Superior temporal gyrus (tissue), 1 donor: Measurements from ENCODE around the gene HSPA14.
"Not testable (repeated sequence)": the region's sequence is repeated elsewhere in the genome, so short reads cannot be mapped to it uniquely, and the experiment has no call there.

Experiments used
- DNase-seq: peaks from one replicate; pipeline ENCODE4 v3.0.0-alpha.2; 2016; ENCODE audit errors: extremely low spot score

Gene HSPA14

DNA sequence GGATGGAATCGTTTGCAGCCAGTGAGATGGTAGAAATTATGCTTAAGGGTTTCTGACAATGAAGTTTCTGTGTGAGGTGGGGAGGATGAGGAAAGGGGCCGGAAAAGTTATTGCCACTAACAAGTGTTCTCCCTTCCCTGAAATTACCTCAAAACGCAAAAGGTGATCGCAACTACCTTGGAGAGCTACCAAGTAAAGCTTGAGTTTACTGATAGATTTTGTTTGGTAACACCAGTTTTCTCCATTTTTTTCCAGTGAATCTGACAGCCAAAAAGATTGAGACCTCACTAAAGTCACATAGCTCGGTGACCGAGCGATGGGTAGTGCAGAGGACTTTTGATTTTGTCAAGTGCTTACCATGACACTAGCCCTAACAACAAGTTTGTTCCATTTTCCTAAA is 42.1 kb downstream of the HSPA14 start:
- DNase-seq = no peak

DNA sequence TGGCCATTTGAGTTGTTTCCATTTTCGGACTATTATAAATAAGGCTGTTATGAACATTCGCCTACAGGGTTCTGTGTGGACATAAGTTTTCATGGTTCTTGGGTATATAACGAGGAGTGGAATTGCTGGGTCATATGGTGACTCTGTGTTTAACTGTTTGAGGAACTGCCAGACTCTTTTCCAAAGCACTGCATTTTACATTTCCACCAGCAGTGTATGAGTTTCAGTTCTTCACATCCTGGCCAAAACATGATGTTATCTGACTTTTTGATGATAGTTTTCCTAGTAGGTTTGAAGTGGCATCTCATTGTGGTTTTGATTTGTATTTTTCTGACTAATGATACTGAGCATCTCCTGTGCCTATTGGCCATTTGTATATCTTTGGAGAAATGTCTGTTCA is 46.0 kb downstream of the HSPA14 start:
- no peak for DNase-seq

DNA sequence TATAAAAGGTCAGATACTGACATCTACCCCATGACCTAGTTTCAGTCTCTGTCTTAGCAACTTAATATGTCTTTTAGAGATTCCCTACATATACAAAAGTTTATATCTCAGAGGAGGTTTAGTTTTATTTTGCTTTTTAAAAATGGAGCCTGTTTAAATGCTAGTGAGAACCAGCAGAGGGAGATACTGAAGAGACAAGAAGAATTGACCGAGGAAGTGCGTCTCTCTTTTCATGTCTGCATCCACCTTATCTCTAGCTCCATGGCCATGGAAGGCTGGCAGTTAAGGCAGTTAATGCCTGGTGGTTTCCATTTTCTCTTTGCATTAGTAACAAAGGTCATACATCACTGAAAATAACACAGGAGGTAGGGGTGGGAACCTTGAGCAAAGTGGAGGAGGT is 51.2 kb downstream of the HSPA14 start:
- DNase-seq = no peak

DNA sequence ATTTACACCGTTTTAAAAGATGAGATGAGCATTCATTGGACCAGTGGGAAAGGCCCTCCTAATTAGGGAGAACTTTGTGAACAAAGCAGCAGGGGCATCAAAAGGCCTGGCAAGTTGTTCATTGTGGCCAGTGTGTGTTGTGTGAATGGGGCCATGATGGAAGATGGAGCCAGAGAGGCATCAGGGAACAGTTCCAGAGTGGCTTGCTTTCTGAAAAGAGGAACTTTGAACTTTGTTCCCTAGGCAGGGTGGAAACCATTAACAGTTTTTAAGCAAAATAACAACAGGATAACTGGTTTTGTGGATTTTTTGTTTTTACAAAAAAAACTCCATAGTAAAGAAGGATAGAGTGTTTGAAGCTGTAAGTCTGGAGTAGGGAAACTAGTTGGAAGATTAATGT is 53.0 kb downstream of the HSPA14 start:
- DNase-seq = no peak

DNA sequence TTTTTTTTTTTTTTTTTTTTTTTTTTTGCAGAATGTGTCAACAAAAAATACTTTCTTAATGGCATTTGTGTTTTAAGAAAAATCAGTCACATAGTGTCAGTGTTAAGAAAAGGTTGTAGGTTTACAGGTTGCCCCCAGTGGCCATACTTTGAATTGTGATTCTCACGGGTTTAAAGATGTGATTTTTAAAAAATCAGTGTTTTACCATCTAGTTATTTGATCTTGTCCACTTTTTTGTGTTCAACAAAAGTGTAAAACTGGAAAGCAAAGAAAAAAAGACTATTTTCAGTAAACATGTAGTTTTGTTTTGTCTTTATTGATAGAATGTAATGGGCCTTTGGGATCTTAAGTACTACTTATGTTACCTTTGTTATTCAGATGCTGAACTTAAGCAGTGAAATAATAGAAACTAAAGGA is 66.2 kb downstream of the HSPA14 start:
- peak; percentile 31 for DNase-seq

DNA sequence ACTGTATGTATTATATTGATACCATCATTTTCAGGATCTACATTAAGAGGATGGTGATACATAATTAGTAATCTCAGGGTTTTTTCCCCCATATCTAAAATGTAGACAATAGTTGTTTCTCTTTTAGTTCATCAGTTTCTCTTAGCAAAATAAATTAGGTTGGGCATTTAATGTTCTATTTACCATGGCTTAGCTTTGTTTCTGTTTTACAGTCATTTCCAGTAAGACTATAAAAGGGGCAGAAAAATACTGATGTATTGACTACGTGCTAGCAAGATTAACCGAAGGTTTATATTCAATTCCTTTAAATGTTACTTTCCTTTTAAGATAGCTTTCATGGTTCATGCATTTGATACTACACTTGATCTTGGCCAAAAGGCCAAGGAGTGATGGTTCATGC is 66.8 kb downstream of the HSPA14 start:
- no peak for DNase-seq

DNA sequence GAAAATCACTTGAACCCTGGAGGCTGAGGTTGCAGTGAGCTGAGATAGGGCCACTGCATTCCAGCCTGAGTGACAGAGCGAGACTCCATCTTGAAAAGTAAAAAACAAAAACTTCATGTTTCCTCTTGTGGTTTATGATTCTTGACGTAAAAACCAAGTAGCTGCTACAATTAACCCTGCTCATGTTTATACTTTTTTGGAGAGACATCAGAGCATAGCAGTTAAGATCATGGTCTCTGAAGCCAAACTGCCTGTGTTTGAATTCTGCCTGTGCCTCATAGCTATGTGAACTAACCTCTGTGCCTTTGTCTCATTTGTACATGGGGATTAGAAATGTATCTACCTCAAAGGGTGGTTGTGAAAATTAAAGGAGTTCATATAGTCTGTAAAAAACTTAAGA is 67.8 kb downstream of the HSPA14 start:
- no peak for DNase-seq

DNA sequence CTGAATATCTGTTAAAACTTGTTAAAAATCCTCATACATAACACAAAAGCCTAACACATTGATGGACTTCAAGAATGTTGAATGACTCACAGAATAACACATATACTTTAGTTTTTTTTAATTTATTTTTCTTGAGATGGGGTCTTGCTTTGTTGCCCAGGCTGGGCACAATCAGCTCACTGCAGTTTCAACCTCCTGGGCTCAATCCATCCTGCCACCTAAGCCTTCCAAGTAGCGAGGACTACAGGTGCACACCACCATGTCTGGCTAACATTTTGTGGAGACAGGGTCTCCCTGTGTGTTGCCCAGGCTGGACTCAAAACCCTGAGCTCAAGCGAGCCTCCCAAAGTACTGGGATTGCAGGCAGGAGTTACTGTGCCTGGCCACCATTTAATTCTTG is 68.7 kb downstream of the HSPA14 start:
- DNase-seq = no peak

DNA sequence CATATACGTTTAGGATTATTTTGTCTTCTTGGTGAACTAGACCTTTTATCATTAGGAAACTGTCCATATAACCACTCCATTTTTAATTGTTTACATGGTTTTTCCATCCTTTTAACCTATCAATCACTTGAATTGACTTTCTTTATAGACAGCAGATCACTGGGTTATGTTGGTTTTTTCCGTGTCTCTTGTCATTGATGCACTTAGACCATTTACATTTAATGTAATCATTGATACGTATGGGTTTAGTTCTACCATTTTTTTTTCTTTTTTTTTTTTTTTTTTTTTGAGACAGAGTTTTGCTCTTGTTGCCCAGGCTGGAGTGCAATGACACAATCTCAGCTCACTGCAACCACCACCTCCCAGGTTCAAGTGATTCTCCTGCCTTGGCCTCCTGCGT is 69.5 kb downstream of the HSPA14 start:
- not testable (repeated sequence) for DNase-seq

DNA sequence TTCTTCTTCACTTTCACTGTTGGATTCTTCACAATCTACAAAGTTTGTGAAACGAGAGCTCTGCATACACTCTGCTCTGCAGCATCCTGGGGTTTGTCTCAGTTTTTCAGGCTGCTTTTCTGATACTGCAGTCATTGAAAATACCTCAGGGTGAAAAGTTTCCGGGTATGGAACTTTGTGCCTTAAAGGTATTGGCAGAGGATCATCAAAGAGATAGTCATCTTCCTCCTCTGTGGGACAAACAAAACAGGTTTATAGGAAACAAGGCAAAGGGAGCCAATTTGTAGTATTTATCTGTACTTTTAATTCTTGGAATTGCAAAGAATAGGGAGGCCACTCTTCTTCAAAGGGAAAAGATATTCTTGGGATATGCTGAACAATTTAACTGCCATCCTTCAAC is 71.0 kb downstream of the HSPA14 start:
- no peak for DNase-seq

DNA sequence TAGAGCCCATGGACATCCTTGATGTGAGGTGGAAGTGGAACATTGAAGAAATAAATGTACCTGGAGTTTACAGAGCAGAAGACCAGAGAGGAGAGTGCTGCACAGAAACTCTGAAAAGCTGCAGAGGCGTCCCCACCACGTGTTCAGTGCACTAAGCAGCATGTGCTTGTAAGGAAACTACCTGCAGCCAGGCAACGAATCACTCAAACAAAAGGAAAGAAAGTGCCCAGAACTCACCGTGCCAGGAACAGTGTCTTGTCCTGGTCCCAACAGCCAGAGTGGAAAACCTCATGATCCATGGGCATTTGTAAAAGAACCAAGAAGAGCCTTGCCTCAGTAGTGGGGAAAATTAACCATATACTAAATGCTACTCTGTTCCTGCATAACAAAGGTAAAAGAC is 72.8 kb downstream of the HSPA14 start:
- DNase-seq = no peak

DNA sequence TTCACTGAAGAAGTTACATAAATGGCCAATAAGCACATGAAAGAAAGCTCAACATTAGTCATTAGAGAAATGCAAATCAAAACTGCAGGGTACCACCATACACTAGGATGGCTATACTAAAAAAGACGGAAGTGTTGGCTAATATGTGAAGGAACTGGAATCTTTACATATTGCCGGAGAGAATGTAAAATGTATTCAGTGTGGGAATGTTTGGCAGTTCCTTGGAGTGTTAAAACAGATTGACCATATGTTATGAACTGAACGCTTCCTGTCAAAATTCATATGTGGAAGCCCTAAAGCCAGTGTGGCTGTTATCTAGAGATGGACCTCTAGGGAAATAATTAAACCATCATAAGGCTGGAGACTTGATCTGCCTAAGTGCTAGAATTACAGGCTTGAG is 73.7 kb downstream of the HSPA14 start:
- no peak for DNase-seq

DNA sequence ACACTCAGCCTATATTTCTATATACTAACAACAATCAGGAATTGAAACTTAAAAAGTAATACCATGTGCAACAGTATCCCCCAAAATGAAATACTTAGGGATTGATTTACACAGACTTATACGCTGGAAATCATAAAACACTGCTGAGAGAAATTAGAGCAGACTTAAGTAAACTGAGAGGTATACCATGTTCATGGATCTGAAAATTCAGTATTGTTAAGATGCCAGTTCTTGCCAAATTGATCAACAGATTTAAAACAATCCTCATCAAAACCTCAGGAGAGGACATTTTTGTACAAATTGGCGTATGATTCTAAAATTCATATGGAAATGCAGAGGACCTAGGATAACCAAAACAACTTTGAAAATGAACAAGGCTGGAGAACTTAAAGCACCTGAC is 78.5 kb downstream of the HSPA14 start:
- DNase-seq = no peak

DNA sequence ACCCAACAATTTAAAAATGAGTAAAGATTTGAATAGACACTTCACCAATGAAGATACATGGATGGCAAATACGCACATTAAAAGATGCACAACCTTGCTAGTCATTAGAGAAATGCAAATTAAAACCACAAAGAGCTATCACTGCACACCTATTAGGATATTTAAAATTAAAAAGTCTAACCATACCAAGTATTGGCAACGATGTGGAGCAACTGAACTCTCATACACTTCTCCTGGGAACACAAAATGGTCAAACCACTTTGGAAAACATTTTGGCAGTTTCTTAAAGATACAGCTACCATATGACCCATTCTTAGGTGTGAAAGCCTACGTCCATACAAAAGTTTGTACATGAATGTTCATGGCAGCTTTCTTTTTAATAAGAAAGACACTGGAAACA is 79.7 kb downstream of the HSPA14 start:
- DNase-seq = no peak

DNA sequence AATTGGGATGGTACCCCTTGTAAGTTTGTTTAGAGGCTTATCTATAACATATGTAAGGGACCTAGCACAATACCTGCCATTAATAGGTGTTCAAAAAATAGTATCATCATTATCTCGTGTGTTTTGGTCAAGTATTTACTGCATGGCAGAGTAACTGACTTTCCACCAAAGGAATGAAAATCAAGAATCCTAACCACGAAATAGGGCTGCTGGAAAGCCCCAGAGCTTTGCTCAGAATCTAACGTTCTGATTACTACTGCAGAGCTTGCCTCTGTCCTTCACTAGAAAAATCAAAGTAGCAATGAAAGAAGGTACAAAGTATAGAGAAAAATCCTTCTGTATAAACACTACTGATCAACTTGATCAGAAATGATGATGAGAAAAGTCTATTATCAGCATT is 80.9 kb downstream of the HSPA14 start:
- DNase-seq = no peak
